CD8-positive, alpha-beta memory T cell (primary cell): Measurements from ENCODE around the gene CEP95. TPM values are rescaled to one million over a fixed set of nuclear protein-coding genes. Genes with fewer than 3 reads are reported as not detected.
A peak's percentile ranks its signal among the peaks of the same experiment; 100 is the strongest.

ENCODE experiments used
- CTCF ChIA-PET: fragments of 350-600 bp; sonication (Branson Sonifier 250); formaldehyde crosslinking; loops from one replicate; lab custom pipeline; 2021; ENCODE audit warnings: antibody characterized with exemption; lab: Charles Lee
- POLR2A ChIA-PET: fragments of 350-600 bp; sonication (Branson Sonifier 250); formaldehyde crosslinking; loops from one replicate; lab custom pipeline; 2021; ENCODE audit warnings: antibody characterized with exemption; lab: Charles Lee
- DNase-seq, 5 donors: peaks; one replicate each; pipeline versions ENCODE4 v3.0.0 to v3.0.0-alpha.2; 2020 to 2022; ENCODE audit warnings: mixed read lengths in 1 of 5
- H3K27ac ChIP-seq: one replicate; pipeline ENCODE4 v1.7.0; 2013; ENCODE audit warnings: low read depth, mild to moderate bottlenecking, low read length, moderate library complexity
- H3K27me3 ChIP-seq: 2 replicates; pipeline ENCODE4 v1.7.0; 2013; ENCODE audit warnings: low read length, mild to moderate bottlenecking; ENCODE audit not compliant: insufficient read depth, poor library complexity, severe bottlenecking
- H3K36me3 ChIP-seq: 2 replicates; pipeline ENCODE4 v1.7.0; 2013; ENCODE audit warnings: mild to moderate bottlenecking, low read length, moderate library complexity; ENCODE audit not compliant: insufficient read depth
- H3K4me1 ChIP-seq: 2 replicates; pipeline ENCODE4 v1.7.0; 2013; ENCODE audit warnings: mild to moderate bottlenecking, low read length, moderate library complexity; ENCODE audit not compliant: insufficient read depth
- H3K4me3 ChIP-seq: 2 replicates; pipeline ENCODE4 v1.7.0; 2013; ENCODE audit warnings: mild to moderate bottlenecking, low read length
- H3K9me3 ChIP-seq: 2 replicates; pipeline ENCODE4 v1.7.0; 2013; ENCODE audit warnings: mild to moderate bottlenecking, low read length
- H3K27ac Mint-ChIP-seq, 8 donors: one replicate each; pipeline ENCODE4 v1.8.0; 2020 to 2021; ENCODE audit warnings: mixed read lengths in 8 of 8, mild to moderate bottlenecking in 6 of 8, inconsistent platforms in 3 of 8, moderate library complexity in 3 of 8
- H3K27me3 Mint-ChIP-seq, 2 donors: one replicate each; pipeline ENCODE4 v1.8.0; 2020 to 2021; ENCODE audit warnings: mixed read lengths in 2 of 2, mild to moderate bottlenecking in 1 of 2, moderate library complexity in 1 of 2
- H3K36me3 Mint-ChIP-seq, 3 donors: one replicate each; pipeline ENCODE4 v1.8.0; 2020 to 2021; ENCODE audit warnings: mixed read lengths in 3 of 3, inconsistent platforms in 1 of 3, mild to moderate bottlenecking in 1 of 3
- H3K4me1 Mint-ChIP-seq, 3 donors: one replicate each; pipeline ENCODE4 v1.8.0; 2020 to 2021; ENCODE audit warnings: mixed read lengths in 3 of 3, inconsistent platforms in 1 of 3, mild to moderate bottlenecking in 1 of 3
- H3K4me3 Mint-ChIP-seq, 7 donors: one replicate each; pipeline ENCODE4 v1.8.0; 2020 to 2021; ENCODE audit warnings: mixed read lengths in 7 of 7, mild to moderate bottlenecking in 6 of 7, moderate library complexity in 4 of 7, inconsistent platforms in 2 of 7
- H3K9me3 Mint-ChIP-seq, 5 donors: one replicate each; pipeline ENCODE4 v1.8.0; 2020 to 2022; ENCODE audit warnings: mixed read lengths in 5 of 5, mild to moderate bottlenecking in 3 of 5, moderate library complexity in 2 of 5, inconsistent platforms in 1 of 5
- polyA plus RNA-seq: library from polyadenylated mRNA; unstranded; fragments of 300-500 nt; fragmentation: Illumina TruSeq; gene quantifications from one replicate; pipeline ENCODE4 v1.2.3, GENCODE V29; 2021
- total RNA-seq, 2 experiments: library from RNA; stranded (reverse); gene quantifications; one replicate each; pipeline ENCODE4 v1.2.3, GENCODE V29; 2021

Gene CEP95
- total and polyA plus RNA-seq, 3 experiments from 2014 or later: 15.7 to 43.5 (median 39.3) TPM

GRCh38 chr17:64502021-64502420 is 4.8 kb upstream of the CEP95 start:
- H3K4me3 ChIP-seq: no peak overlapping the region
- H3K27me3 ChIP-seq: no peaks in the 10 kb centered on the region
- H3K4me1 ChIP-seq: peaks cover 61% of the 10 kb centered on the region
- H3K4me1 Mint-ChIP-seq: peaks cover 65 to 84% (median 80%) of the 10 kb centered on the region in 3 donors
- H3K36me3 ChIP-seq: peaks cover 67% of the 10 kb centered on the region
- ChIA-PET POLR2A (no interaction called here), CTCF (interaction anchor here (1.3 kb wide), 1 partner anchor 82 kb away, joined by 4 read pairs; no protein-coding TSS in a partner anchor)
- H3K27ac Mint-ChIP-seq: peak overlapping the region in 6 of 8 donors; percentile 42 to 99 (median 72)
- peaks cover 0 to 32% of the 10 kb centered on the region in 2 donors for H3K27me3 Mint-ChIP-seq
- H3K36me3 Mint-ChIP-seq: peaks cover 42 to 96% (median 54%) of the 10 kb centered on the region in 3 donors
- H3K27ac ChIP-seq: no peak overlapping the region
- peak overlapping the region in 5 of 7 donors; percentile 5 to 100 (median 24) for H3K4me3 Mint-ChIP-seq
- DNase-seq: peak in 1 of 5 donors; percentile 20
- peaks cover 0 to 3% (median 2%) of the 10 kb centered on the region in 5 donors for H3K9me3 Mint-ChIP-seq
- no peaks in the 10 kb centered on the region for H3K9me3 ChIP-seq

- Mint-ChIP-seq H3K4me3 (peak overlapping the region in 5 of 7 donors; percentile 20 to 100 (median 36)), H3K27me3 (peaks cover 0 to 27% of the 10 kb centered on the region in 2 donors), H3K27ac (peak overlapping the region in 7 of 8 donors; percentile 40 to 99 (median 70)), H3K4me1 (peaks cover 61 to 82% (median 77%) of the 10 kb centered on the region in 3 donors), H3K9me3 (peaks cover 0 to 3% (median 2%) of the 10 kb centered on the region in 5 donors), H3K36me3 (peaks cover 42 to 96% (median 56%) of the 10 kb centered on the region in 3 donors)
- ChIA-PET POLR2A (interaction anchor here (3.4 kb wide), 1 partner anchor 10 kb away, joined by 18 read pairs; no protein-coding TSS in a partner anchor), CTCF (interaction anchor here (0.6 to 1.6 kb wide), 3 partner anchors 12 to 83 kb away, joined by 3 to 4 read pairs (median 4); no protein-coding TSS in a partner anchor)
- DNase-seq: no peak
- peaks cover 57% of the 10 kb centered on the region for H3K4me1 ChIP-seq
- peaks cover 67% of the 10 kb centered on the region for H3K36me3 ChIP-seq
- no peak overlapping the region for H3K27ac ChIP-seq
- no peak overlapping the region for H3K4me3 ChIP-seq
- no peaks in the 10 kb centered on the region for H3K9me3 ChIP-seq
- no peaks in the 10 kb centered on the region for H3K27me3 ChIP-seq
These were observed 4.0 kb upstream of the CEP95 start for GRCh38 chr17:64502809-64503208.

- Histone ChIP-seq H3K9me3 (no peaks in the 10 kb centered on the region), H3K27ac (no peak overlapping the region), H3K4me1 (peaks cover 57% of the 10 kb centered on the region), H3K4me3 (no peak overlapping the region), H3K36me3 (peaks cover 67% of the 10 kb centered on the region), H3K27me3 (no peaks in the 10 kb centered on the region)
- POLR2A ChIA-PET: interaction anchor here (3.4 kb wide), 1 partner anchor 11 kb away, joined by 18 read pairs; no protein-coding TSS in a partner anchor
- CTCF ChIA-PET: interaction anchor here (0.6 to 1.6 kb wide), 3 partner anchors 13 to 22 kb away, joined by 3 to 4 read pairs (median 3); no protein-coding TSS in a partner anchor
- peak overlapping the region; percentile 28 to 100 (median 99) for H3K4me3 Mint-ChIP-seq
- H3K27ac Mint-ChIP-seq: peak overlapping the region in 7 of 8 donors; percentile 2 to 99 (median 77)
- H3K27me3 Mint-ChIP-seq: peaks cover 0 to 27% of the 10 kb centered on the region in 2 donors
- DNase-seq: no peak
- peaks cover 42 to 92% (median 56%) of the 10 kb centered on the region in 3 donors for H3K36me3 Mint-ChIP-seq
- H3K4me1 Mint-ChIP-seq: peaks cover 63 to 82% (median 77%) of the 10 kb centered on the region in 3 donors
- H3K9me3 Mint-ChIP-seq: peaks cover 0 to 3% (median 2%) of the 10 kb centered on the region in 5 donors
These were observed 3.4 kb upstream of the CEP95 start for GRCh38 chr17:64503341-64503740.

GRCh38 chr17:64503821-64504768 is 2.7 kb upstream of the CEP95 start:
- peak overlapping the region; percentile 91 for H3K4me3 ChIP-seq
- H3K36me3 ChIP-seq: peaks cover 64% of the 10 kb centered on the region
- Mint-ChIP-seq H3K4me1 (peaks cover 64 to 83% (median 77%) of the 10 kb centered on the region in 3 donors), H3K36me3 (peaks cover 42 to 90% (median 56%) of the 10 kb centered on the region in 3 donors), H3K4me3 (peak overlapping the region; percentile 96 to 100 (median 99)), H3K27me3 (peaks cover 0 to 26% of the 10 kb centered on the region in 2 donors), H3K9me3 (peaks cover 0 to 3% (median 2%) of the 10 kb centered on the region in 5 donors), H3K27ac (peak overlapping the region; percentile 99 to 100 (median 99))
- no peaks in the 10 kb centered on the region for H3K27me3 ChIP-seq
- CTCF ChIA-PET: interaction anchor here (1.2 to 4.1 kb wide), 5 partner anchors 7 to 15 kb away, joined by 3 to 37 read pairs (median 4); partner anchors contain the start of gene POLG2
- POLR2A ChIA-PET: interaction anchor here (1.0 to 4.5 kb wide), 3 partner anchors 7 to 13 kb away, joined by 3 to 168 read pairs (median 18); partner anchors contain the start of gene POLG2
- H3K4me1 ChIP-seq: peaks cover 57% of the 10 kb centered on the region
- no peaks in the 10 kb centered on the region for H3K9me3 ChIP-seq
- H3K27ac ChIP-seq: peak overlapping the region; percentile 98
- peak in 1 of 5 donors; percentile 21 for DNase-seq

GRCh38 chr17:64504769-64505339 is 1.9 kb upstream of the CEP95 start:
- Histone ChIP-seq H3K9me3 (no peaks in the 10 kb centered on the region), H3K4me1 (peaks cover 62% of the 10 kb centered on the region), H3K27me3 (no peaks in the 10 kb centered on the region), H3K36me3 (peaks cover 59% of the 10 kb centered on the region), H3K4me3 (peak overlapping the region; percentile 91), H3K27ac (peak overlapping the region; percentile 98)
- Mint-ChIP-seq H3K9me3 (peaks cover 0 to 3% (median 2%) of the 10 kb centered on the region in 5 donors), H3K27me3 (peaks cover 0 to 26% of the 10 kb centered on the region in 2 donors), H3K27ac (peak overlapping the region; percentile 99 to 100 (median 99)), H3K4me1 (peaks cover 64 to 82% (median 75%) of the 10 kb centered on the region in 3 donors), H3K4me3 (peak overlapping the region; percentile 96 to 100 (median 99)), H3K36me3 (peaks cover 42 to 87% (median 51%) of the 10 kb centered on the region in 3 donors)
- DNase-seq: no peak
- POLR2A ChIA-PET: interaction anchor here (0.6 to 4.5 kb wide), 17 partner anchors 8 to 804 kb away, joined by 3 to 168 read pairs (median 8); partner anchors contain the start of genes CCDC47, DDX42, ERN1 and LIMD2
- CTCF ChIA-PET: interaction anchor here (1.0 to 4.1 kb wide), 7 partner anchors 8 to 484 kb away, joined by 3 to 42 read pairs (median 4); partner anchors contain the start of genes ICAM2 and POLG2

GRCh38 chr17:64505340-64506200 is 1.2 kb upstream of the CEP95 start:
- H3K4me3 ChIP-seq: peak overlapping the region; percentile 91
- Mint-ChIP-seq H3K4me3 (peak overlapping the region; percentile 96 to 100 (median 99)), H3K9me3 (peaks cover 0 to 3% (median 2%) of the 10 kb centered on the region in 5 donors), H3K36me3 (peaks cover 39 to 86% (median 48%) of the 10 kb centered on the region in 3 donors), H3K27ac (peak overlapping the region; percentile 99 to 100 (median 99)), H3K27me3 (peaks cover 0 to 24% of the 10 kb centered on the region in 2 donors), H3K4me1 (peaks cover 62 to 81% (median 75%) of the 10 kb centered on the region in 3 donors)
- H3K27ac ChIP-seq: peak overlapping the region; percentile 98
- ChIA-PET POLR2A (interaction anchor here (0.6 to 4.5 kb wide), 20 partner anchors 8 to 805 kb away, joined by 3 to 168 read pairs (median 8); partner anchors contain the start of genes CCDC47, DDX42, ERN1 and LIMD2), CTCF (interaction anchor here (1.0 to 4.1 kb wide), 7 partner anchors 9 to 485 kb away, joined by 3 to 42 read pairs (median 4); partner anchors contain the start of genes ICAM2 and POLG2)
- no peaks in the 10 kb centered on the region for H3K9me3 ChIP-seq
- peak; percentile 75 to 94 (median 87) for DNase-seq
- H3K27me3 ChIP-seq: no peaks in the 10 kb centered on the region
- H3K4me1 ChIP-seq: peaks cover 60% of the 10 kb centered on the region
- H3K36me3 ChIP-seq: peaks cover 52% of the 10 kb centered on the region
